SK-N-SH (cell line): ENCODE data around the gene HNRNPM. TPM values are rescaled to one million over a fixed set of nuclear protein-coding genes. Genes with fewer than 3 reads are reported as not detected.

Source experiments
- CTCF ChIA-PET: fragments of 300-600, 350-600 bp; formaldehyde crosslinking; extraction: SDS; loops from one replicate; lab custom pipeline; 2021; lab: Yijun Ruan, JAX
- POLR2A ChIA-PET: fragments of 350-600 bp; sonication (Branson Sonifier 250); formaldehyde crosslinking; extraction: SDS; loops from one replicate; lab custom pipeline; 2020; ENCODE audit warnings: antibody characterized with exemption, inconsistent platforms; lab: Yijun Ruan, JAX
- DNase-seq: peaks from one replicate; pipeline ENCODE4 v3.0.0; 2012
- H2AFZ ChIP-seq: fragments of 200-600 bp; sonication (generic); 2 replicates; pipeline ENCODE4 v1.8.1; 2016; ENCODE audit warnings: antibody characterized with exemption, mild to moderate bottlenecking, low read depth
- H3F3A ChIP-seq: fragments of 200-600 bp; sonication (generic); replicated peaks from 2 replicates; pipeline ENCODE3; 2016; ENCODE audit warnings: antibody characterized with exemption, mild to moderate bottlenecking; ENCODE audit not compliant: insufficient read depth
- H3K27ac ChIP-seq, 2 experiments: fragments of 200-500 bp in 1 of 2; fragments of 200-600 bp in 1 of 2; sonication (Bioruptor generic) in 1 of 2; sonication (generic), shearing (Covaris generic) in 1 of 2; 2 replicates each; pipeline versions ENCODE4 v1.5.1 to v1.6.1; 2014 to 2016; ENCODE audit warnings: low read depth in 2 of 2, inconsistent platforms in 1 of 2, low read length in 1 of 2, mild to moderate bottlenecking in 1 of 2, mixed read lengths in 1 of 2
- H3K27me3 ChIP-seq: fragments of 200-600 bp; sonication (generic), shearing (Covaris generic); 2 replicates; pipeline ENCODE4 v1.6.1; 2016; ENCODE audit warnings: mixed run types; ENCODE audit not compliant: insufficient read depth
- H3K36me3 ChIP-seq, 2 experiments: fragments of 200-500 bp in 1 of 2; fragments of 200-600 bp in 1 of 2; sonication (Bioruptor generic) in 1 of 2; sonication (generic) in 1 of 2; replicated peaks in 1 of 2; 2 replicates each; pipeline versions ENCODE3 to v1.5.1; 2014 to 2016; ENCODE audit warnings: low read length in 1 of 2, mild to moderate bottlenecking in 1 of 2; ENCODE audit not compliant: insufficient read depth in 2 of 2, control insufficient read depth in 1 of 2
- H3K4me1 ChIP-seq, 2 experiments: fragments of 200-500 bp in 1 of 2; fragments of 200-600 bp in 1 of 2; sonication (Bioruptor generic) in 1 of 2; sonication (generic), shearing (Covaris generic) in 1 of 2; 2 replicates each; pipeline versions ENCODE4 v1.5.1 to v1.6.1; 2014 to 2016; ENCODE audit warnings: low read depth in 1 of 2, low read length in 1 of 2, mixed run types in 1 of 2; ENCODE audit not compliant: insufficient read depth in 2 of 2, control insufficient read depth in 1 of 2
- H3K4me2 ChIP-seq: fragments of 200-600 bp; sonication (generic), shearing (Covaris generic); 2 replicates; pipeline ENCODE4 v1.6.1; 2017; ENCODE audit warnings: mixed run types
- H3K4me3 ChIP-seq, 2 experiments: fragments of 200-500 bp in 1 of 2; fragments of 200-600 bp in 1 of 2; sonication (Bioruptor generic) in 1 of 2; sonication (generic), shearing (Covaris generic) in 1 of 2; 2 replicates each; pipeline versions ENCODE4 v1.5.1 to v1.8.1; 2014 to 2016; ENCODE audit warnings: low read depth in 2 of 2, inconsistent platforms in 1 of 2, low read length in 1 of 2, mild to moderate bottlenecking in 1 of 2, mixed read lengths in 1 of 2, moderate library complexity in 1 of 2
- H3K79me2 ChIP-seq: fragments of 200-600 bp; sonication (generic); 2 replicates; pipeline ENCODE4 v1.8.1; 2017; ENCODE audit warnings: mild to moderate bottlenecking; ENCODE audit not compliant: insufficient read depth
- H3K9ac ChIP-seq: fragments of 200-600 bp; sonication (generic); 2 replicates; pipeline ENCODE4 v1.6.1; 2017; ENCODE audit warnings: mixed run types
- H3K9me2 ChIP-seq: fragments of 200-600 bp; sonication (generic); 2 replicates; pipeline ENCODE4 v1.6.1; 2017; ENCODE audit warnings: mixed run types
- H3K9me3 ChIP-seq: fragments of 200-600 bp; sonication (generic); 2 replicates; pipeline ENCODE4 v1.6.1; 2017; ENCODE audit warnings: mixed run types, mild to moderate bottlenecking, moderate library complexity
- H4K20me1 ChIP-seq: fragments of 200-600 bp; sonication (generic); 2 replicates; pipeline ENCODE4 v1.6.1; 2017; ENCODE audit warnings: mild to moderate bottlenecking, mixed run types; ENCODE audit not compliant: insufficient read depth
- EP300 ChIP-seq, 2 experiments: IDR thresholded peaks; 2 replicates each; pipeline versions ENCODE4 v1.4.0 to v1.6.1; 2012; ENCODE audit warnings: borderline replicate concordance in 1 of 2, low read depth in 1 of 2, low read length in 1 of 2
- NFIC ChIP-seq: IDR thresholded peaks from 2 replicates; pipeline ENCODE4 v1.4.0; 2012; ENCODE audit warnings: borderline replicate concordance
- RAD21 ChIP-seq: IDR thresholded peaks from 2 replicates; pipeline ENCODE4 v1.6.1; 2012; ENCODE audit warnings: mild to moderate bottlenecking, low read length
- TCF12 ChIP-seq: IDR thresholded peaks from 2 replicates; pipeline ENCODE4 v1.4.0; 2012
- TEAD4 ChIP-seq: IDR thresholded peaks from 2 replicates; pipeline ENCODE4 v1.4.0; 2012; ENCODE audit warnings: mild to moderate bottlenecking, borderline replicate concordance; ENCODE audit not compliant: insufficient read depth
- WGBS: methylation state at CpG from one replicate; pipeline ENCODE4 v1.1.6; 2017; ENCODE audit warnings: low lambda C conversion rate; 5-methylcytosine and 5-hydroxymethylcytosine counted together
- polyA plus RNA-seq, 3 experiments: library from polyadenylated mRNA; depleted of rRNA; stranded (reverse); fragments of >200 nt; gene quantifications; 2 replicates each; pipeline ENCODE4 v1.2.3, GENCODE V29; 2012
- TF ChIP-seq, protein P1 (sequence below): IDR thresholded peaks from 2 replicates; pipeline ENCODE4; 2012
- TF ChIP-seq, protein P2 (sequence below): fragments of 200-600 bp; sonication (generic); IDR thresholded peaks from 2 replicates; pipeline ENCODE4 v1.6.1; 2017; ENCODE audit warnings: antibody characterized with exemption, mild to moderate bottlenecking, moderate library complexity
- TF ChIP-seq, protein P3 (sequence below): IDR thresholded peaks from 2 replicates; pipeline ENCODE4 v1.4.0; 2012; ENCODE audit warnings: low read depth

HNRNPM gene
- polyA plus RNA-seq, 1 of the 3 experiments (the other 2 are of a cell fraction): 205 TPM

DNA sequence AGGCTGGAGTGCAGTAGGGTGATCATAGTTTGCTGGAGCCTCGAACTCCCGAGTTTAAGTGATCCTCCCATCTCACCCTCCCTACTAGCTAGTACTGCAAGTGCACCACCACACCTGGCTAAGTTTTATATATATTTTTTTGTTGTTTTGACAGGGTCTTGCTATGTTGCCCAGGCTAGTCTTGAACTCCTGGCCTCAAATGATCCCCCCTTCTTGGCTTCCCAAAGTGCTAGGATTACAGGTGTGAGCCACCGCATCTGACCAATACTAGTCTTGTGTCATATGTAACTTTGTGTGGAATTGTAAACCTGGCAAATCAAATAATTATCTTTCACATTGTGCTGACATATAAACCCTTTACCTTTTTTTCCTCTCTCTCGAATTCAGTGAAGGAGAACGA lies 10.2 kb downstream of the HNRNPM start:
- Histone ChIP-seq H3F3A (peaks cover 40% of the 10 kb centered on the region), H3K36me3 (peaks cover 34 to 44% of the 10 kb centered on the region in 2 experiments), H3K4me3 (no peak overlapping the region), H2AFZ (no peak overlapping the region), H4K20me1 (peaks cover 100% of the 10 kb centered on the region), H3K27me3 (no peaks in the 10 kb centered on the region), H3K9ac (no peak overlapping the region), H3K9me2 (no peaks in the 10 kb centered on the region), H3K9me3 (no peaks in the 10 kb centered on the region), H3K79me2 (peaks cover 100% of the 10 kb centered on the region), H3K27ac (no peak overlapping the region), H3K4me2 (no peak overlapping the region)
- POLR2A ChIA-PET: no interaction called here
- 89% methylated on average over 5 of the region's 5 CpGs for WGBS
- no peak for DNase-seq
- no peak for TF ChIP-seq NFIC
- no peak for TF ChIP-seq EP300 (IDR thresholded peaks at IDR 0.05; ENCODE audit: borderline replicate concordance in 1 of 2, low read depth in 1 of 2, low read length in 1 of 2)
- TF ChIP-seq TCF12: no peak
- TF ChIP-seq, all 33 proteins: peak for 0
- H3K4me1 ChIP-seq: peaks cover 13 to 18% of the 10 kb centered on the region in 2 experiments; a peak in 3 of 4 replicates
- CTCF ChIA-PET: no interaction called here

DNA sequence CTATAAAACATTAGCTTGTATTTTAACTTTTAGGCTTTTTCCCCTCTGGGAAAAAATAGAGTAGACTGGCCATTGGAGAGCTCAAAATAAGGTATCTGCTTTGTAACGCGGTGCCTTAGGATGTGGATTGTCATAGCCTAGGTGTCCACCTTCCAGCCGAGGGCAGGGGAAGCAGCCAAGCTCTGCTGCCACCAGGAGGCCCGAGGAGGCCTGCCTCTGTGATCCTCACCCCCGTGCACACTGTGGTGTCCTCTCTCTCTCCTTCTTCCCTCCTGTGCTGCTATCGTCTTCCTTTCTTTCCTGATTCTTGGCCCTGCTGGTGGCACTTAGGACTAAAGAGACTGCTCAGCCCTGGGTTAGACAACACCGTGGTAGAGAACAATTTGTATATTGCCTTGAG lies 11.3 kb downstream of the HNRNPM start:
- Histone ChIP-seq H3K4me3 (no peak overlapping the region), H2AFZ (no peak overlapping the region), H3K27me3 (no peaks in the 10 kb centered on the region), H3F3A (peaks cover 37% of the 10 kb centered on the region), H3K9me2 (no peaks in the 10 kb centered on the region), H3K79me2 (peaks cover 100% of the 10 kb centered on the region), H4K20me1 (peaks cover 100% of the 10 kb centered on the region), H3K27ac (no peak overlapping the region), H3K9me3 (no peaks in the 10 kb centered on the region), H3K4me1 (peaks cover 19 to 26% of the 10 kb centered on the region in 2 experiments), H3K36me3 (peaks cover 37 to 46% of the 10 kb centered on the region in 2 experiments), H3K4me2 (no peak overlapping the region), H3K9ac (no peak overlapping the region)
- WGBS: 74% methylated on average over 7 of the region's 7 CpGs
- ChIA-PET CTCF (interaction anchor here (0.5 to 1.2 kb wide), 2 partner anchors 43 to 102 kb away, joined by 4 read pairs; partner anchors contain the start of gene MARCHF2), POLR2A (no interaction called here)
- no peak for DNase-seq
- TF ChIP-seq RAD21: 0 out of 2 replicates have a peak, but pooled peaks have one; percentile 19
- no peak for TF ChIP-seq TEAD4
- TF ChIP-seq, protein P1, sequence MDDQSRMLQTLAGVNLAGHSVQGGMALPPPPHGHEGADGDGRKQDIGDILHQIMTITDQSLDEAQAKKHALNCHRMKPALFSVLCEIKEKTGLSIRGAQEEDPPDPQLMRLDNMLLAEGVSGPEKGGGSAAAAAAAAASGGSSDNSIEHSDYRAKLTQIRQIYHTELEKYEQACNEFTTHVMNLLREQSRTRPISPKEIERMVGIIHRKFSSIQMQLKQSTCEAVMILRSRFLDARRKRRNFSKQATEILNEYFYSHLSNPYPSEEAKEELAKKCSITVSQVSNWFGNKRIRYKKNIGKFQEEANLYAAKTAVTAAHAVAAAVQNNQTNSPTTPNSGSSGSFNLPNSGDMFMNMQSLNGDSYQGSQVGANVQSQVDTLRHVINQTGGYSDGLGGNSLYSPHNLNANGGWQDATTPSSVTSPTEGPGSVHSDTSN: no peak

DNA sequence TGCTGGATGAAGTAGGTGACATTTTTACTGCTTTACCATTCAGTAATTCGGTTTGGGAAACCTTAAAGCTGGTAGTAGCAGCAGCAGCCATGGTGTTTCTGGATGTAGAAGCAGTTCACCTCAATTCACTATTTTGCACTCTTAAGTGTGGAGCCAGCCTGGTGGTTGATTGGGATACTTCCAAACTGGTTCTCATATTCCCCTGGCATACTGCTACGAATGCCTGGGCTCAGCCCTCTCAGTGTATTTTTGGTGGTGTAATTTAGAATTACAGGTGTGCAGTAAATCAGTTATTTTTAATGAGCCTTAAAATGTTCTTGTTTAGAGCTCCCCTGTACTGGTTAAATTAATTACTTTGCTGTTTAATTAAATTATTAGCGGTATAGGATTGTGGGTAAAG lies 12.4 kb downstream of the HNRNPM start:
- Histone ChIP-seq H3K9me3 (no peaks in the 10 kb centered on the region), H3F3A (peaks cover 25% of the 10 kb centered on the region), H3K9ac (no peak overlapping the region), H3K4me3 (no peak overlapping the region), H3K27ac (peak overlapping the region in 1 of 2 experiments; percentile 34; a peak in 1 of 4 replicates), H3K36me3 (peaks cover 38 to 50% of the 10 kb centered on the region in 2 experiments), H3K4me1 (peaks cover 19 to 26% of the 10 kb centered on the region in 2 experiments), H3K27me3 (no peaks in the 10 kb centered on the region), H3K9me2 (no peaks in the 10 kb centered on the region), H4K20me1 (peaks cover 100% of the 10 kb centered on the region), H3K4me2 (no peak overlapping the region), H3K79me2 (peaks cover 100% of the 10 kb centered on the region), H2AFZ (no peak overlapping the region)
- ChIA-PET POLR2A (interaction anchor here (0.9 kb wide), 1 partner anchor 8 kb away, joined by 3 read pairs; no protein-coding TSS in a partner anchor), CTCF (interaction anchor here (0.9 to 2.2 kb wide), 4 partner anchors 11 to 103 kb away, joined by 3 to 7 read pairs (median 6); no protein-coding TSS in a partner anchor)
- no peak for DNase-seq
- TF ChIP-seq, protein P2, sequence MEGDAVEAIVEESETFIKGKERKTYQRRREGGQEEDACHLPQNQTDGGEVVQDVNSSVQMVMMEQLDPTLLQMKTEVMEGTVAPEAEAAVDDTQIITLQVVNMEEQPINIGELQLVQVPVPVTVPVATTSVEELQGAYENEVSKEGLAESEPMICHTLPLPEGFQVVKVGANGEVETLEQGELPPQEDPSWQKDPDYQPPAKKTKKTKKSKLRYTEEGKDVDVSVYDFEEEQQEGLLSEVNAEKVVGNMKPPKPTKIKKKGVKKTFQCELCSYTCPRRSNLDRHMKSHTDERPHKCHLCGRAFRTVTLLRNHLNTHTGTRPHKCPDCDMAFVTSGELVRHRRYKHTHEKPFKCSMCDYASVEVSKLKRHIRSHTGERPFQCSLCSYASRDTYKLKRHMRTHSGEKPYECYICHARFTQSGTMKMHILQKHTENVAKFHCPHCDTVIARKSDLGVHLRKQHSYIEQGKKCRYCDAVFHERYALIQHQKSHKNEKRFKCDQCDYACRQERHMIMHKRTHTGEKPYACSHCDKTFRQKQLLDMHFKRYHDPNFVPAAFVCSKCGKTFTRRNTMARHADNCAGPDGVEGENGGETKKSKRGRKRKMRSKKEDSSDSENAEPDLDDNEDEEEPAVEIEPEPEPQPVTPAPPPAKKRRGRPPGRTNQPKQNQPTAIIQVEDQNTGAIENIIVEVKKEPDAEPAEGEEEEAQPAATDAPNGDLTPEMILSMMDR: 0 out of 2 replicates have a peak, but pooled peaks have one; percentile 7
- TF ChIP-seq, protein P3, sequence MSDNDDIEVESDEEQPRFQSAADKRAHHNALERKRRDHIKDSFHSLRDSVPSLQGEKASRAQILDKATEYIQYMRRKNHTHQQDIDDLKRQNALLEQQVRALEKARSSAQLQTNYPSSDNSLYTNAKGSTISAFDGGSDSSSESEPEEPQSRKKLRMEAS: no peak
- 76% methylated on average over 3 of the region's 3 CpGs for WGBS
